BLaER1 (cell line): ENCODE data around the gene LPAR2.

Source experiments
- H3K27ac ChIP-seq: shearing (Covaris generic); formaldehyde crosslinking; 2 replicates; pipeline ENCODE4 v1.8.1; 2022
- H3K27me3 ChIP-seq: shearing (Covaris generic); formaldehyde crosslinking; 2 replicates; pipeline ENCODE4 v1.8.1; 2022
- H3K36me3 ChIP-seq: shearing (Covaris generic); formaldehyde crosslinking; 2 replicates; pipeline ENCODE4 v1.8.1; 2022
- H3K4me1 ChIP-seq: shearing (Covaris generic); formaldehyde crosslinking; 2 replicates; pipeline ENCODE4 v1.8.1; 2022
- H3K4me2 ChIP-seq: shearing (Covaris generic); formaldehyde crosslinking; 2 replicates; pipeline ENCODE4 v1.8.1; 2022
- H3K4me3 ChIP-seq: shearing (Covaris generic); formaldehyde crosslinking; 2 replicates; pipeline ENCODE4 v1.8.1; 2022
- H3K9ac ChIP-seq: shearing (Covaris generic); formaldehyde crosslinking; 2 replicates; pipeline ENCODE4 v1.8.1; 2022
- H3K9me3 ChIP-seq: shearing (Covaris generic); formaldehyde crosslinking; 2 replicates; pipeline ENCODE4 v1.8.1; 2022
- H4K20me1 ChIP-seq: shearing (Covaris generic); formaldehyde crosslinking; 2 replicates; pipeline ENCODE4 v1.8.1; 2022
- Cebpa-rat ChIP-seq: shearing (Covaris generic); IDR thresholded peaks from 2 replicates; pipeline ENCODE4 v1.8.1; 2022

LPAR2 gene

GRCh38 chr19:19584356-19584755 is 43.7 kb downstream of the LPAR2 start:
- Histone ChIP-seq H3K4me1 (peaks cover 7% of the 10 kb centered on the region; the same call in 1 of the 2 replicates), H3K9ac (no peak overlapping the region), H3K36me3 (no peaks in the 10 kb centered on the region), H3K27ac (no peak overlapping the region), H4K20me1 (no peaks in the 10 kb centered on the region), H3K4me2 (no peak overlapping the region), H3K27me3 (no peaks in the 10 kb centered on the region), H3K4me3 (no peak overlapping the region), H3K9me3 (no peaks in the 10 kb centered on the region)
- TF ChIP-seq Cebpa-rat = no peak

GRCh38 chr19:19582471-19582870 is 45.5 kb downstream of the LPAR2 start:
- no peak for TF ChIP-seq Cebpa-rat
- H3K36me3 ChIP-seq = no peaks in the 10 kb centered on the region
- no peaks in the 10 kb centered on the region for H3K9me3 ChIP-seq
- H3K27me3 ChIP-seq = no peaks in the 10 kb centered on the region
- no peak overlapping the region for H3K27ac ChIP-seq
- H4K20me1 ChIP-seq = no peaks in the 10 kb centered on the region
- no peak overlapping the region for H3K9ac ChIP-seq
- no peak overlapping the region for H3K4me3 ChIP-seq
- no peak overlapping the region for H3K4me2 ChIP-seq
- H3K4me1 ChIP-seq = peaks cover 7% of the 10 kb centered on the region; the same call in 1 of the 2 replicates

- no peaks in the 10 kb centered on the region for H3K9me3 ChIP-seq
- no peaks in the 10 kb centered on the region for H3K36me3 ChIP-seq
- no peak overlapping the region for H3K4me3 ChIP-seq
- H4K20me1 ChIP-seq = no peaks in the 10 kb centered on the region
- H3K27me3 ChIP-seq = no peaks in the 10 kb centered on the region
- peaks cover 7% of the 10 kb centered on the region; the same call in 1 of the 2 replicates for H3K4me1 ChIP-seq
- no peak overlapping the region for H3K9ac ChIP-seq
- H3K27ac ChIP-seq = no peak overlapping the region
- TF ChIP-seq Cebpa-rat = no peak
- H3K4me2 ChIP-seq = no peak overlapping the region
Observed at GRCh38 chr19:19581391-19581790, 46.6 kb downstream of the LPAR2 start.

- Histone ChIP-seq H3K9me3 (no peaks in the 10 kb centered on the region), H3K27ac (no peak overlapping the region)
Observed at GRCh38 chr19:19580418-19580817, 47.6 kb downstream of the LPAR2 start.

GRCh38 chr19:19579533-19580361 is 48.3 kb downstream of the LPAR2 start:
- Histone ChIP-seq H3K27ac (no peak overlapping the region), H3K4me3 (no peak overlapping the region), H3K9me3 (no peaks in the 10 kb centered on the region), H3K4me2 (no peak overlapping the region), H3K9ac (no peak overlapping the region), H3K27me3 (no peaks in the 10 kb centered on the region), H3K36me3 (no peaks in the 10 kb centered on the region), H4K20me1 (no peaks in the 10 kb centered on the region), H3K4me1 (no peaks in the 10 kb centered on the region)
- no peak for TF ChIP-seq Cebpa-rat

More at GRCh38 chr19:19580418-19580817, 47.6 kb downstream of the LPAR2 start:
- no peaks in the 10 kb centered on the region for H3K27me3 ChIP-seq
- no peak overlapping the region for H3K9ac ChIP-seq
- H3K4me2 ChIP-seq = no peak overlapping the region
- no peak for TF ChIP-seq Cebpa-rat
- H3K4me1 ChIP-seq = peaks cover 6% of the 10 kb centered on the region; the same call in 1 of the 2 replicates
- no peak overlapping the region for H3K4me3 ChIP-seq
- H3K36me3 ChIP-seq = no peaks in the 10 kb centered on the region
- H4K20me1 ChIP-seq = no peaks in the 10 kb centered on the region

- H3K27ac ChIP-seq = no peak overlapping the region
- H4K20me1 ChIP-seq = no peaks in the 10 kb centered on the region
- H3K4me3 ChIP-seq = no peak overlapping the region
- H3K4me2 ChIP-seq = no peak overlapping the region
- H3K9me3 ChIP-seq = no peaks in the 10 kb centered on the region
- no peaks in the 10 kb centered on the region for H3K4me1 ChIP-seq
- no peaks in the 10 kb centered on the region for H3K36me3 ChIP-seq
- no peak overlapping the region for H3K9ac ChIP-seq
- no peaks in the 10 kb centered on the region for H3K27me3 ChIP-seq
- TF ChIP-seq Cebpa-rat = no peak
Observed at GRCh38 chr19:19578252-19578651, 49.8 kb downstream of the LPAR2 start.

- no peak overlapping the region for H3K27ac ChIP-seq
- H3K9me3 ChIP-seq = no peaks in the 10 kb centered on the region
- H3K4me1 ChIP-seq = peaks cover 3% of the 10 kb centered on the region
- H3K36me3 ChIP-seq = no peaks in the 10 kb centered on the region
- H3K9ac ChIP-seq = no peak overlapping the region
- H3K4me3 ChIP-seq = no peak overlapping the region
- TF ChIP-seq Cebpa-rat = no peak
- H3K27me3 ChIP-seq = no peaks in the 10 kb centered on the region
- no peak overlapping the region for H3K4me2 ChIP-seq
- no peaks in the 10 kb centered on the region for H4K20me1 ChIP-seq
Observed at GRCh38 chr19:19575411-19575810, 52.6 kb downstream of the LPAR2 start.
